HuH-7 (cell line): Measurements from ENCODE around the gene MYRFL.
A peak's percentile ranks its signal among the peaks of the same experiment; 100 is the strongest.

Experiments used
- DNase-seq: peaks from one replicate; pipeline ENCODE4 v3.0.0; 2011; ENCODE audit warnings: low spot score

Gene MYRFL

GRCh38 chr12:69932676-69933552 is 107.9 kb downstream of the MYRFL start:
- no peak for DNase-seq

GRCh38 chr12:69934011-69934410 is 109.0 kb downstream of the MYRFL start:
- no peak for DNase-seq

GRCh38 chr12:69935651-69936100 is 110.6 kb downstream of the MYRFL start:
- DNase-seq, result no peak

DNA sequence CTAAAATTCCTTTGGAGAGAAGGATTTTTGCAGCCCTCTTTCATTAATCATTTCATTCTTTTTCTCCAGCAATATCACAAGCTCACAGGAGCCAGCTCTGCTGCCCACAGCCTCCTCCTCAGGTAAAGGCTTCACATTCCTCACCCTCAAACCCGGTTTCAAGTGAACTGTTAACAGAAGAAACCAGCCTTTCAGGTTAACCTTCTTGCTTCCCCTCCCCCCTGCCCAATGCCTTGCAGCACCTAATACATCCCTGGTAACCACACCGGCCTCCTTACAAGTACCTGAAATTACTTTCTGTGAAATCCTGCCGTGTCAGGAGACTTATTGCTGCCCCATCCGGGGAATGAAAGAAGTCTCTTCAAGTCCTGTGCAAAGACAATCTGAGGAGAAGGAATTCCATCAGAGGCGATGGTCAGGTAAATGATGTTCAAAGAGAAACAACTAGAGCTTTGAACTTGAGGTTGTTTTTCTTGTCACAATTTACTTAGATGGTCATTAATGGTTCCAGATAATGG is 111.2 kb downstream of the MYRFL start:
- no peak for DNase-seq

DNA sequence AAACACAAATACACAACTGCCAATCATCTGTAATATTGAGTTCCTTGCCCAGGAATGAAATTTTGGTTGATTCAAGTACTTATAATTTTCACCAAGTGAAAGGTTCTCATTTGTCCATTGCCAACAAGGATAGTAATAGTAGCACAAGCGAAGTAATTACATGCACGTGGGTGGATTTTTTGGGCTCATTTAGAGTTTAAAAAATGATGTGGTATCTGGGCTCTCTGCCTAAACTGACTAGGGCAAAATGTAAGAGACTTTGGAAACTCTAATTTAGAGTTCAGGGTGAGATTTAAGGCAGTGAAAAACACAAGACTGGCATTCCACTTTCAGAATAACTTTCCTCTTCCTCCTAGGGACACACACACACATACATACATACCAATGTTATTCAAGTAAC is 111.7 kb downstream of the MYRFL start:
- DNase-seq, result no peak

DNA sequence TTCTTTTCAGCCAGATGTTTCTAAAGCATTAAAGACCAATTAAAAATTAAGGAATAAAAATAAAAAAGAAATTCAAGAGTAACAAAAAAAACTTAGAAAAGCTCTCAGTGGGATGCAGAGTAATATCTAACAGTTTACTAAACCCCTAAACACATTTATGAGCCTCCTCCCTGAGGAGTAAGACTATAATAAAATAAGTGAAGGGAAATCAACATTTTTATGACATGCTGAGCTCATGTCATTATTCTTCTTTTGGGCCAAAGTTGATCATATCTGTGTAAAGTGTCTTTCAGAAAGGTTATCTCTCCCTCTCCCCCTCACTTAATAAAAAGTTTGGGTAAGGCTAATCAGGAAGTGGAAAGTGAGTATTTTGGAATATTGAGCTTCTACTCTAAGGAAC is 122.1 kb downstream of the MYRFL start:
- no peak for DNase-seq

- DNase-seq, result no peak
Observed at GRCh38 chr12:69947897-69948296, 122.9 kb downstream of the MYRFL start.

GRCh38 chr12:69948851-69949250 is 123.8 kb downstream of the MYRFL start:
- DNase-seq, result no peak

DNA sequence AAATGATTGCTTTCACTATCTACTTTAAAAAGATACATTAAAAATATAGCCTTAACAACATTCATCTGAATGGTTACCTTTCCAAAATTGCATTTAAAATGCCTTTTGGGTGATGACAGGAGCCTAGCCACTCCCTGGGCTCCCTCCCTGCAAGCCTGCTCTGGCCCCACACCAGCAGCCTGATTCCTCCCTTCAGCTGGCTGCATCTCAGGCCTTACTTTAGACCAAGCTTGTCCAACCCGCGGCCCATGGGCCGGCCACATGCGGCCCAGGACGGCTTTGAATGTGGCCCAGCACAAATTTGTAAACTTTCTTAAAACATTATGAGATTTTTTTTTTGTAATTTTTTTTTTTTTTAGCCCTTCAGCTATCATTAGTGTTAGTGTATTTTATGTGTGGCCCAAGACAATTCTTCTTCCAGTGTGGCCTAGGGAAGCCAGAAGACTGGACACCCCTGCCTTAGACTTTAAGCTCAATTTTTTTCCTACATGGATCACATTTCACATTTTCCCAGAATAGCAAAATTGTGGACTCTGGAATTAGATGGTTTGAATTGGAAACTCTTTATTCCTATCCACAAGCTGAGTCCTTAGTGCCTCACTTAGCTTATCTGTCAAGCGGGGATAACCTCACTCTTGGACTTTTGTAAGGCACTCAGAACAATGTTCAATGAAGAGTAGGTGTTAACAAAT is 124.4 kb downstream of the MYRFL start:
- no peak for DNase-seq

- DNase-seq, result no peak
Observed at GRCh38 chr12:69951108-69951507, 126.1 kb downstream of the MYRFL start.

GRCh38 chr12:69952890-69953289 is 127.9 kb downstream of the MYRFL start:
- DNase-seq, result no peak

DNA sequence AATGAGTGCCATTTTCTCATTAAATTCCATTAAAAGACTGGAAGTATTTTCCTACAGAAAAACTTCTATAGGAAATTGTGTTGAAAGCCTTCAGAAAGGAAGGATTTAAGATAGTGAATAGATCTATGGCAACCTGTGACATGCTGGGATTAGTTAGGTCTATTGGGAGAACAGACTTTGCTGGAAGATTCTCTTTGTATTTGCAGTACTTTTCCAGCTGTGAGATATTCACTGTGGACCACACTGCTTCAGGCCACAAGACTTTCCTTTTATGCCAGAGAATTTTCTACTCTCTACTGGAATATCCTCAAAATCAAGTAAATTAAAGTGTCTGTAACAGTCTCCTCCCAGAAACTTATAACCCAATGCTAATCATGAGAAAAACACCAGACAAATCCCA is 136.2 kb downstream of the MYRFL start:
- no peak for DNase-seq

DNA sequence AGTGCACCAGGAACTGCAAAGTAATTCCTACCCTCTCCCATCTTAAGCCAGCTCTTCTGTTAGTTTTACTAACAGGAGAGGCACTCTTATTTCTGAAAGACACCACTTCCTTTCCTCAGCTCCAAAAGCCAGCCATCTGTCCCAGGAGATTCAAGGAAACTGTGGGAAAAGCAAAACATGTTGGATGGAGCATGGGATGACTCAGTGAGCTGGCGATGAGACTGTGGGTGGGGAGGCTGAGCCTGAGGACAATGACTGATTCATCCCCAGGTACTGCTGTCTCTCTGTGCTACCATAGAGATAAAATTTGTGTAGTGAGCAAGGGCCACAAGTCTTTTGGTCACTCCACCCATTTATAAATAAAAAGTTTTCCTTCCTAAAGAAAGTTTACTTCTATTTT is 141.4 kb downstream of the MYRFL start:
- DNase-seq, result no peak

- no peak for DNase-seq
Observed at GRCh38 chr12:69966839-69967238, 141.8 kb downstream of the MYRFL start.

GRCh38 chr12:69969011-69969410 is 144.0 kb downstream of the MYRFL start:
- DNase-seq, result no peak

DNA sequence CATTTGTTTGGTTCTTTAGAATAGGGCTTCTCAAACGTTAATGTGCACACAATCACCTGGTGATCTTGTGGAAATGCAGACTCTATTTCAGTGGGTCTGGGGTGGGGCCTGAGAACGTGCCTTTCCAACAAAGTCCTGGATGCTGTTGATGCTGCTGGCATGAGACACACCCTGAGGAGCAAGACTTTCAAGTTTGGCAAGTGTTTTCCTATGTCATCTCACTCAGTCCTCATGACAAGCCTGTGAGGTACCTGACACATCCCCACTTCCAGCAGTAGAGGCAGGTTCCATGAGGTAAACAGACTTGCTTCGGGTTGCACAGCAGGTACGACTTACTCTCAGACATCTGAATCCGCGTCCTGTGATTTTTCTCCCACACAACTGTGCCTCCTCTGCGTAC is 147.1 kb downstream of the MYRFL start:
- no peak for DNase-seq

DNA sequence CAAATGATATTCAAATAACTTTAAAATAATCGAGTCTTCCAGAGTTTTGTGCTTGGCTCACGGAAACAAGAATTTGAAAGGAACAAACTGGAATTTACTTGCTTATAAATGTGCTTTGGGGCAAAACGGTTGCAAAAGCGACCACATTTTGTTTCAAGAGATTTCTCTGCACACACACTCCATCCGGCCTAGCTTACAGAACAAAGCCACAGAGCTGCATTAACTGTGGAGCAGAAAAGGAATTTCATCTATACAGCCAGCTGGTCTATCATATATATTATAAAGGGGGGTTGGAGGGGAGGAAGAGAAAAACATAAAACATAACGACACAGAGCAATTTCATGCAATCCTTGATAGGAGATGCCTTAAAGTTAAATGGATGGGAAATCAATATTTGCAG is 153.0 kb downstream of the MYRFL start:
- DNase-seq, result no peak

DNA sequence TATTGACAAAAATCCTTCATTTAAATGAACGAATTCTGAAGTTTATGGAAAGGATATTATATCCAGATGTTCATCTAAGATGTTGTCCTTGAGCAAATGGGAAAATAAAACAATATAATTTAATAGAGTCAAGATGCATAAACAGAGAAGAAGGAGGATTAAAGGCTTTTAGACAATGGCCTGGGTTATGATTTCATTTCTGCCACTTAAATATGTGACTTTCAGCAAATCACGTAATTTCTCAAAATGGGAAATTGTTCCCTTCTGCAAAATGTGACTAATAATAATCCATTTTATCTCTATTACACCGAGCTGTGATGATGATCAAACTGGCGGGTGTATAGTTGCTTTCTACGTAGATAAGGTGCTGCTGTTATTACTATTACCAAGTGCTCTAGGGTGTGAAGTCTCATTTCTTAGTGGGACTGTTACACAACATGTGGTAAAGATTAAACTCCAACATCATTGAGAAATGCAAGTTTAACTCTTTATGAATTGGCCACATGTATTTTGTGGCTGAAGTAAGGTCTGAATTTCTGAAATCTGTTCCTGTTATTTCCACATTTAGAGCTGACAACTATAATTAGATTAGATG is 157.0 kb downstream of the MYRFL start:
- DNase-seq, result no peak

DNA sequence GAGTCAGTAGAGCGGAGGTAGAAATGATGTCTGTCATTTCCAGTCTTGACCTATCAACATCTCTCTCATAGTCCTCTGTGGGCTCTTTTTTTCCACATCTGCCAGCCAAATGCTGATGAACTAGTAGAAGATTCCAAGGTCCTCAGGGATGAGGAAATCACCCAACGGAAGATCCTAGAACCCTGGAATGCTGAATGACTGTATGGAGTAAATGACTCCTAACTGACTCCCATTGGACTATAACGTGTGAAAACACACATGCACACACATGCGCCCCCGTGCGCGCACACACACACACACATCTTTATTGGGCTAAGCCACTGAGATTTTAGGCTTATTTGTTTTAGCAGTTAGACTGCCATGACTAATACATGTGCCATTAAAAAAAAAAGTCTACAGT is 159.2 kb downstream of the MYRFL start:
- DNase-seq, result no peak

GRCh38 chr12:69985656-69986055 is 160.6 kb downstream of the MYRFL start:
- peak; percentile 46 for DNase-seq

- DNase-seq, result no peak
Observed at GRCh38 chr12:69986114-69986513, 161.1 kb downstream of the MYRFL start.

DNA sequence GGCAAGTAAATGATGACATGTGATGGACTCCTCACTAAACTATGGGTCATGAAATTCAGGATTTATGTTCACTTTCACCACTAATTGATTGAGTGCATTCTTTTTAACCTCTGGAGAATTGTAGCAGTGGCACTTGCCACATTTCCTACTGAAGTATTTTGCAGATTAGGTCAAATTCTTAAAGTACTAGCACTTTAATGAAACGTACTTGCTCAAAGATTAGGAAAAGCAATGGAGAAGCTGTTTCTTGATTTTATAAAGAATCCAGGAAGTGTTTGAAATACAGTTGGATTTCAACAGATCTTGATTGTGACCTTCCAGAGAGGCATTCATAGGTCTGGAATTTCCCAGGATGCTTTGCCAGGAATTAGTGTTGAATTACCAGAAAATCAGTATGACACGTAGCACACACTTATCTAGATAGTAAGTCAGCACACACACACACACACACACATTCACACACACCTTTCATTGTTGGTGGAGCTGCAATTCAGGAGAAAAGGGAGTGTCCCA is 162.6 kb downstream of the MYRFL start:
- peak; percentile 13 for DNase-seq
